Skin of body (tissue), 2 donors: ENCODE data around the gene MAST1. TPM values are rescaled to one million over a fixed set of nuclear protein-coding genes. Genes with fewer than 3 reads are reported as not detected.

Source experiments
- DNase-seq: peaks from one replicate; lab custom pipeline; 2025; lab: John Stamatoyannopoulos, UW
- total RNA-seq: library from RNA; depleted of rRNA; stranded (reverse); fragments of >200 nt; gene quantifications from one replicate; pipeline ENCODE4 v1.2.3, GENCODE V29; 2014

Gene MAST1
- total RNA-seq, 1 donor from 2014 or later = 0.49 TPM

GRCh38 chr19:12867120-12868099 lies 29.1 kb downstream of the MAST1 start:
- peak; percentile 36 for DNase-seq

GRCh38 chr19:12868540-12869112 lies 30.3 kb downstream of the MAST1 start:
- DNase-seq = no peak

GRCh38 chr19:12871681-12872080 lies 33.4 kb downstream of the MAST1 start:
- DNase-seq = no peak

GRCh38 chr19:12872255-12872654 lies 33.9 kb downstream of the MAST1 start:
- no peak for DNase-seq

GRCh38 chr19:12872941-12873890 lies 34.9 kb downstream of the MAST1 start:
- DNase-seq = peak; percentile 14

- no peak for DNase-seq
Observed at GRCh38 chr19:12873891-12874745, 35.8 kb downstream of the MAST1 start.

- no peak for DNase-seq
Observed at GRCh38 chr19:12875086-12875485, 36.8 kb downstream of the MAST1 start.

- DNase-seq = no peak
Observed at GRCh38 chr19:12880551-12881171, 42.3 kb downstream of the MAST1 start.

GRCh38 chr19:12881172-12881808 lies 43.0 kb downstream of the MAST1 start, which contains the start of gene DNASE2:
Gene DNASE2, minus strand, starts transcription at chr19:12881449. Its CDS starts 74 bp downstream, at chr19:12881375.
- peak; percentile 57 for DNase-seq

GRCh38 chr19:12882589-12882988 lies 44.3 kb downstream of the MAST1 start:
- DNase-seq = no peak

- DNase-seq = no peak
Observed at GRCh38 chr19:12884202-12884601, 45.9 kb downstream of the MAST1 start.

GRCh38 chr19:12884627-12884925 lies 46.3 kb downstream of the MAST1 start:
- DNase-seq = no peak

GRCh38 chr19:12884926-12885748 lies 46.8 kb downstream of the MAST1 start:
- DNase-seq = no peak

- DNase-seq = no peak
Observed at GRCh38 chr19:12885749-12886650, 47.7 kb downstream of the MAST1 start.

- DNase-seq = no peak
Observed at GRCh38 chr19:12886651-12886968, 48.3 kb downstream of the MAST1 start.

- no peak for DNase-seq
Observed at GRCh38 chr19:12886969-12887747, 48.8 kb downstream of the MAST1 start, which contains the start of gene KLF1. Gene KLF1, minus strand, starts transcription at chr19:12887201. Its CDS starts 61 bp downstream, at chr19:12887140.

- no peak for DNase-seq
Observed at GRCh38 chr19:12888006-12888603, 49.8 kb downstream of the MAST1 start.
